HL-60 (cell line): ENCODE measurements around the gene LYPD4.
A peak's percentile ranks its signal among the peaks of the same experiment; 100 is the strongest.

ENCODE experiments used
- DNase-seq, 2 experiments: peaks; one replicate each; pipeline ENCODE4 v3.0.0-alpha.2; 2010 to 2020; ENCODE audit warnings: low read depth in 1 of 2, low spot score in 1 of 2
- H3K27ac ChIP-seq: fragments of 250-450 bp; sonication (Bioruptor Pico); replicated peaks from 2 replicates; pipeline ENCODE4 v1.5.1; 2020; ENCODE audit warnings: mild to moderate bottlenecking, moderate library complexity
- H3K27me3 ChIP-seq: fragments of 250-450 bp; sonication (Bioruptor Pico); 2 replicates; pipeline ENCODE4 v1.5.1; 2021; ENCODE audit warnings: mild to moderate bottlenecking, moderate library complexity; ENCODE audit not compliant: insufficient read depth, poor library complexity, severe bottlenecking
- H3K4me3 ChIP-seq: replicated peaks from 2 replicates; pipeline ENCODE4 v1.5.1; 2011; ENCODE audit warnings: mild to moderate bottlenecking, control low read depth, low read length; ENCODE audit not compliant: insufficient read depth
- GABPA ChIP-seq: IDR thresholded peaks from 2 replicates; pipeline ENCODE4 v1.6.1; 2012; ENCODE audit warnings: low read depth
- POLR2AphosphoS5 ChIP-seq: IDR thresholded peaks from 2 replicates; pipeline ENCODE4 v1.6.1; 2012; ENCODE audit warnings: low read depth
- SPI1 ChIP-seq: IDR thresholded peaks from 2 replicates; pipeline ENCODE4 v1.6.1; 2012; ENCODE audit warnings: low read depth, mild to moderate bottlenecking, borderline replicate concordance
- TF ChIP-seq, protein P1 (sequence below): IDR thresholded peaks from one replicate; pipeline ENCODE4 v1.5.1; 2011; ENCODE audit warnings: low read length, control low read depth, inconsistent platforms; ENCODE audit not compliant: insufficient read depth
- TF ChIP-seq, protein P2 (sequence below): IDR thresholded peaks from 2 replicates; pipeline ENCODE4 v1.6.1; 2012; ENCODE audit warnings: low read depth; ENCODE audit not compliant: insufficient replicate concordance

LYPD4 gene

DNA sequence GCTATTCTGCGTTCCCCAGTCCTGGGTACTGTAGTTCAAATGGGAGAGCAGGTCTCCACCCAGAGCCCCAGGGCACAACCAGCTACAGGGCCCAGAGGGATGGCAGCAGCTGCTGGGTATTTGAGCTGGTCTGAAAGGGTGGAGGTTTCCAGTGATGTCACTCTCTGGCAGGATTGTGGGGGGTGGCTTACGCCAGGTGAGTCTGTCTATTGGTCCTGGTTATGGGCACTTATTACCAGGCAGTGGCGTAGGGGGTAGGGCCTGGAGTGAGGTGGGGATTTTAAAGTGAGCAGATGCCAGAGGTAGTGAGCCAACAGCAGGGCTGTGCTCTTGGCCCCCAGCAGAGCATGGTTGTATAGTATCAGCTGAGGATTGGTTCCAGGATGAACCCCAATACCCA is 21.8 kb upstream of the LYPD4 start:
- Histone ChIP-seq H3K27ac (peak overlapping the region; percentile 20; the same call in 1 of the 2 replicates), H3K27me3 (no peaks in the 10 kb centered on the region), H3K4me3 (no peak overlapping the region)
- peak; percentile 63; the same call in 1 of the 2 replicates for TF ChIP-seq POLR2AphosphoS5
- TF ChIP-seq, protein P1, sequence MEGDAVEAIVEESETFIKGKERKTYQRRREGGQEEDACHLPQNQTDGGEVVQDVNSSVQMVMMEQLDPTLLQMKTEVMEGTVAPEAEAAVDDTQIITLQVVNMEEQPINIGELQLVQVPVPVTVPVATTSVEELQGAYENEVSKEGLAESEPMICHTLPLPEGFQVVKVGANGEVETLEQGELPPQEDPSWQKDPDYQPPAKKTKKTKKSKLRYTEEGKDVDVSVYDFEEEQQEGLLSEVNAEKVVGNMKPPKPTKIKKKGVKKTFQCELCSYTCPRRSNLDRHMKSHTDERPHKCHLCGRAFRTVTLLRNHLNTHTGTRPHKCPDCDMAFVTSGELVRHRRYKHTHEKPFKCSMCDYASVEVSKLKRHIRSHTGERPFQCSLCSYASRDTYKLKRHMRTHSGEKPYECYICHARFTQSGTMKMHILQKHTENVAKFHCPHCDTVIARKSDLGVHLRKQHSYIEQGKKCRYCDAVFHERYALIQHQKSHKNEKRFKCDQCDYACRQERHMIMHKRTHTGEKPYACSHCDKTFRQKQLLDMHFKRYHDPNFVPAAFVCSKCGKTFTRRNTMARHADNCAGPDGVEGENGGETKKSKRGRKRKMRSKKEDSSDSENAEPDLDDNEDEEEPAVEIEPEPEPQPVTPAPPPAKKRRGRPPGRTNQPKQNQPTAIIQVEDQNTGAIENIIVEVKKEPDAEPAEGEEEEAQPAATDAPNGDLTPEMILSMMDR, result no peak
- DNase-seq, result no peak

DNA sequence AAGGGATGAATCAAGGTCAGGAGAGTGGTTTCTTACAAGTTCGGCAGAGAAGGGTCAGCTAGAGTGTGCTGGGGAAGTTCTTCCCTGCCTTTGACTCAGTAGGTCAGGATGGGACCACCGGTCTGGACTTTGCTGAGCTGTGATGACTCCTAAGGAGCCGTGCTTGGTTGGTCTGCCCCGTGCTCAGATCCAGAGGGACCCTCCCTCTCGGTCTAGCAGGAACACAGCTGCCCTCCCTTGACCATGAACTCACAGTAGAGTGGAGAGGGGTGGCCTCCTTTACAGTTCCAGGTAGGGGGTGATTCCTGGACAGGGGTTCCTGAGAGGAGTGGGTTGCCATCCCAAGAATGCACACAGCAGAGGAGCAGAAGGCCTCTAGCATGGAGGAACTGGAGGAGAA is 19.9 kb upstream of the LYPD4 start:
- TF ChIP-seq, protein P1, result no peak
- TF ChIP-seq POLR2AphosphoS5, result peak; percentile 45; the same call in 1 of the 2 replicates
- TF ChIP-seq, protein P2, sequence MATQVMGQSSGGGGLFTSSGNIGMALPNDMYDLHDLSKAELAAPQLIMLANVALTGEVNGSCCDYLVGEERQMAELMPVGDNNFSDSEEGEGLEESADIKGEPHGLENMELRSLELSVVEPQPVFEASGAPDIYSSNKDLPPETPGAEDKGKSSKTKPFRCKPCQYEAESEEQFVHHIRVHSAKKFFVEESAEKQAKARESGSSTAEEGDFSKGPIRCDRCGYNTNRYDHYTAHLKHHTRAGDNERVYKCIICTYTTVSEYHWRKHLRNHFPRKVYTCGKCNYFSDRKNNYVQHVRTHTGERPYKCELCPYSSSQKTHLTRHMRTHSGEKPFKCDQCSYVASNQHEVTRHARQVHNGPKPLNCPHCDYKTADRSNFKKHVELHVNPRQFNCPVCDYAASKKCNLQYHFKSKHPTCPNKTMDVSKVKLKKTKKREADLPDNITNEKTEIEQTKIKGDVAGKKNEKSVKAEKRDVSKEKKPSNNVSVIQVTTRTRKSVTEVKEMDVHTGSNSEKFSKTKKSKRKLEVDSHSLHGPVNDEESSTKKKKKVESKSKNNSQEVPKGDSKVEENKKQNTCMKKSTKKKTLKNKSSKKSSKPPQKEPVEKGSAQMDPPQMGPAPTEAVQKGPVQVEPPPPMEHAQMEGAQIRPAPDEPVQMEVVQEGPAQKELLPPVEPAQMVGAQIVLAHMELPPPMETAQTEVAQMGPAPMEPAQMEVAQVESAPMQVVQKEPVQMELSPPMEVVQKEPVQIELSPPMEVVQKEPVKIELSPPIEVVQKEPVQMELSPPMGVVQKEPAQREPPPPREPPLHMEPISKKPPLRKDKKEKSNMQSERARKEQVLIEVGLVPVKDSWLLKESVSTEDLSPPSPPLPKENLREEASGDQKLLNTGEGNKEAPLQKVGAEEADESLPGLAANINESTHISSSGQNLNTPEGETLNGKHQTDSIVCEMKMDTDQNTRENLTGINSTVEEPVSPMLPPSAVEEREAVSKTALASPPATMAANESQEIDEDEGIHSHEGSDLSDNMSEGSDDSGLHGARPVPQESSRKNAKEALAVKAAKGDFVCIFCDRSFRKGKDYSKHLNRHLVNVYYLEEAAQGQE, result no peak
- no peak overlapping the region for H3K4me3 ChIP-seq
- DNase-seq, result no peak
- H3K27ac ChIP-seq, result peak overlapping the region; percentile 26
- no peaks in the 10 kb centered on the region for H3K27me3 ChIP-seq

DNA sequence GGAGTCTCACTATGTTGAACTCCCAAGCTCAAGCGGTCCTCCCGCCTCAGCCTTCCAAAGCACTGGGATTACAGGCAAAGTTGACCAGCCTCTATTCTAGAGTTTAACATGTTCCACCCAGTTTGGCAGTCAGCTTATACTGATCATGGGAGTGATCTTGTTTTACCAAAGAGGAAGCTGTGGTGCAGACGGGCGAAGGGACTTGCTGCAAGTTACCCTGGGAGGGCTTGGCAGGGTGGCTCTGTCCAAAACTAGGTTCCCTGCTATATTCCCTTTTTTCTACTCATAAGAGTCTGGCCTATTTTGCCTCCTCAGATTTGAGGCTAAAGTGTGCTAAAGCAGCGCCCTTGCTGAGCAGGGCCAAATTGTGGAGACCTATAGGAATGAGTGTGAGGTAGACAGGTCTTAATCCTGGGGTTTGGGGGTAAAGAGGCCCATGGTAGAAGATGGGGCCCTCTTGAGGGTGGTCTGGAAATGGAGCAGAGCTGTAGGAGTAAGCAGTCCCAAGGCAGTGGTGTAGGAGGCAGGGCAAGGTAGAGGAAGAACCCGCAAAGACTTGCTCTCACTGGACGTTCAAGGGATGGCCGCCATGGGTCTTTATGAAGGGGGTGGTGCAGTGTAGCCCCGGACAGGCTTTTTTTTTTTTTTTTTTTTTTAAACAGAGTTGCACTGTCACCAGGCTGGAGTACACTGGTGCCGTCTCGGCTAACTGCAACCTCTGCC is 18.9 kb upstream of the LYPD4 start:
- peak; percentile 59 to 90 for DNase-seq
- H3K27me3 ChIP-seq, result no peaks in the 10 kb centered on the region
- TF ChIP-seq, protein P1, result no peak
- TF ChIP-seq GABPA, result no peak
- TF ChIP-seq POLR2AphosphoS5, result no peak
- TF ChIP-seq, protein P2, result peak; percentile 55
- peak; percentile 44; the same call in 1 of the 2 replicates for TF ChIP-seq SPI1
- H3K27ac ChIP-seq, result peak overlapping the region; percentile 26
- peak overlapping the region; percentile 87 for H3K4me3 ChIP-seq

DNA sequence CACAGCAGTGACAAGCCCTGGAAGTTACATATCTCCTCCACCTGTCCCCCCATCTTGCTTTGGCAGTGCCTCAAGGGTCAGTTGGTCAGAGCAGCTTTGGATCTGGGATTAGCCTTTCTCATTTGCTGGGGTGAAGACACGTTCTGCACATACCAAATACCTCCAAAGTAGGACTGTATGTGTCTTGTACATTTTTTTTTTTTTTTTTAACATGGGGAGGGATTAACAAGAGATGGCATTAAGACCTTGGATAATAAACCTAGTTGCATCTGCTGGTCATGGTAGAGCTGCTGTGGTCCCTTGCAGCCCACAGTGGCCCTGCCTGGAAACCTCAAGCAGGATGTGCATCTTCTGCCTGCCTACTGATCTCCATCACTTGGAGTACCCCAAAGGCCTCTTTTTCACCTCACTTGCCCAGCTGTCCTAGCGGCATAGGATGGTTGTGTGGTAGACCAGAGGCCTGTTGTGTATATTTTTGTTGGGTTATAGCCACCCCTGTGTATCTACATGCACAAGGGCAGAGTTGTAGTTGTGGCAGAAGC is 18.0 kb upstream of the LYPD4 start:
- TF ChIP-seq POLR2AphosphoS5 (no peak), SPI1 (no peak), GABPA (no peak)
- TF ChIP-seq, protein P2, result no peak
- TF ChIP-seq, protein P1, result no peak
- Histone ChIP-seq H3K27ac (peak overlapping the region; percentile 26), H3K27me3 (no peaks in the 10 kb centered on the region), H3K4me3 (peak overlapping the region; percentile 87)
- no peak for DNase-seq
